GM12878 (cell line): ENCODE measurements around the gene TSPAN15. TPM values are rescaled to one million over a fixed set of nuclear protein-coding genes. Genes with fewer than 3 reads are reported as not detected.

Experiments used
- ATAC-seq: fragments of 200-7000 bp; cut with Tn5 transposase; 3 replicates; pipeline ENCODE4 v1.9.1; 2020; ENCODE audit warnings: mild to moderate bottlenecking, moderate library complexity
- BruUV-seq: library from RNA; stranded (reverse); fragments of 400-500 nt; replicated peaks from 2 replicates; lab custom pipeline; 2021; lab: Mats Ljungman, UMichigan
- CTCF ChIA-PET: fragments of 300-600 bp; sonication (Branson Sonifier 250); formaldehyde crosslinking; extraction: SDS; loops from one replicate; lab custom pipeline; 2021; ENCODE audit warnings: inconsistent platforms; lab: Yijun Ruan, JAX
- POLR2A ChIA-PET: fragments of 350-600 bp; formaldehyde crosslinking; extraction: SDS; loops from one replicate; lab custom pipeline; 2021; ENCODE audit warnings: inconsistent platforms; lab: Charles Lee
- RAD21 ChIA-PET: fragments of 300-600 bp; sonication (Branson Sonifier 250); formaldehyde crosslinking; loops from one replicate; lab custom pipeline; 2023; ENCODE audit warnings: antibody characterized with exemption; ENCODE audit not compliant: unreplicated experiment; lab: Charles Lee
- SMC1A ChIA-PET: fragments of 300-600 bp; sonication (Branson Sonifier 250); formaldehyde crosslinking; loops from one replicate; lab custom pipeline; 2023; ENCODE audit not compliant: unreplicated experiment, uncharacterized antibody; lab: Charles Lee
- DNase-seq: peaks from one replicate; pipeline ENCODE4 v3.0.0-alpha.2; 2011; ENCODE audit warnings: low read depth, low spot score
- FAIRE-seq: peaks from 3 replicates; lab custom pipeline; 2011; peaks lifted over from hg19 to GRCh38; lab: Jason Lieb, UNC
- H2AFZ ChIP-seq: 2 replicates; pipeline ENCODE4 v1.6.0; 2011; ENCODE audit warnings: low read depth, low read length, control low read depth; ENCODE audit not compliant: control insufficient read depth
- H3K27ac ChIP-seq: 2 replicates; pipeline ENCODE4 v1.5.1; 2011; ENCODE audit warnings: control low read depth; ENCODE audit not compliant: control insufficient read depth, insufficient read depth
- H3K27me3 ChIP-seq, 2 experiments: replicated peaks in 1 of 2; 2 replicates each; pipeline versions ENCODE4 v1.6.0 to v1.6.1; 2011; ENCODE audit warnings: low read length in 1 of 2; ENCODE audit not compliant: control insufficient read depth in 2 of 2, insufficient read depth in 2 of 2
- H3K36me3 ChIP-seq, 2 experiments: 2 replicates each; pipeline ENCODE4 v1.5.1; 2011; ENCODE audit warnings: low read length in 1 of 2; ENCODE audit not compliant: control insufficient read depth in 2 of 2, insufficient read depth in 2 of 2
- H3K4me1 ChIP-seq: 2 replicates; pipeline ENCODE4 v1.6.1; 2011; ENCODE audit warnings: mild to moderate bottlenecking, low read length, moderate library complexity, mixed read lengths; ENCODE audit not compliant: control insufficient read depth, insufficient read depth
- H3K4me2 ChIP-seq: 2 replicates; pipeline ENCODE4 v1.6.0; 2011; ENCODE audit warnings: control low read depth; ENCODE audit not compliant: control insufficient read depth, insufficient read depth
- H3K4me3 ChIP-seq: fragments of 200-600 bp; sonication (generic); 2 replicates; pipeline ENCODE4 v1.5.1; 2016
- H3K79me2 ChIP-seq: 2 replicates; pipeline ENCODE4 v1.6.0; 2011; ENCODE audit warnings: low read length; ENCODE audit not compliant: control insufficient read depth, insufficient read depth
- H3K9ac ChIP-seq: 2 replicates; pipeline ENCODE4 v1.8.0; 2011; ENCODE audit warnings: low read length, control low read depth, mixed read lengths; ENCODE audit not compliant: control insufficient read depth, insufficient read depth
- H3K9me3 ChIP-seq: replicated peaks from 3 replicates; pipeline ENCODE4 v1.5.1; 2011; ENCODE audit warnings: mild to moderate bottlenecking, low read length; ENCODE audit not compliant: control insufficient read depth, insufficient read depth
- H4K20me1 ChIP-seq: 2 replicates; pipeline ENCODE4 v1.6.0; 2011; ENCODE audit not compliant: control insufficient read depth, insufficient read depth
- BCL11A ChIP-seq: IDR thresholded peaks from 2 replicates; pipeline ENCODE4 v1.6.1; 2011; ENCODE audit warnings: low read depth, low read length
- CEBPB ChIP-seq, 2 experiments: fragments of 150-350 bp in 1 of 2; IDR thresholded peaks; 2 replicates each; pipeline ENCODE4 v1.6.1; 2012 to 2014; ENCODE audit warnings: low read depth in 2 of 2, low read length in 2 of 2, borderline replicate concordance in 1 of 2, inconsistent platforms in 1 of 2
- IKZF2 ChIP-seq, 2 experiments: fragments of 450-650 bp; IDR thresholded peaks; 2 replicates each; pipeline ENCODE4 v1.6.1; 2017; ENCODE audit warnings: mild to moderate bottlenecking in 2 of 2, moderate library complexity in 2 of 2
- MYB ChIP-seq: fragments of 150-350 bp; IDR thresholded peaks from 2 replicates; pipeline ENCODE4 v1.6.1; 2014; ENCODE audit warnings: mild to moderate bottlenecking, low read depth, low read length, borderline replicate concordance
- NFIC ChIP-seq: IDR thresholded peaks from 2 replicates; pipeline ENCODE4 v1.6.1; 2012; ENCODE audit warnings: low read depth, mild to moderate bottlenecking, inconsistent platforms, low read length, moderate library complexity
- NRF1 ChIP-seq: conservative IDR thresholded peaks from 2 replicates; pipeline ENCODE4 v1.6.1; 2011; ENCODE audit warnings: mild to moderate bottlenecking, low read depth, low read length, improper control_type of control experiment
- POLR2A ChIP-seq: IDR thresholded peaks from 2 replicates; pipeline ENCODE4 v1.6.1; 2011; ENCODE audit warnings: low read depth, mild to moderate bottlenecking, low read length
- POU2F2 ChIP-seq: IDR thresholded peaks from 3 replicates; pipeline ENCODE4 v1.6.1; 2011; ENCODE audit warnings: low read depth, mild to moderate bottlenecking, low read length, borderline replicate concordance
- RBBP5 ChIP-seq: fragments of 200-600 bp; sonication (generic); conservative IDR thresholded peaks from 2 replicates; pipeline ENCODE4 v1.6.1; 2016
- SIX5 ChIP-seq: IDR thresholded peaks from 2 replicates; pipeline ENCODE4 v1.6.1; 2011; ENCODE audit warnings: mild to moderate bottlenecking, low read depth, low read length, moderate library complexity; ENCODE audit not compliant: severe bottlenecking
- STAT1 ChIP-seq: fragments of 450-650 bp; conservative IDR thresholded peaks from 2 replicates; pipeline ENCODE4 v1.6.1; 2014; ENCODE audit warnings: antibody characterized with exemption, mild to moderate bottlenecking
- YY1 ChIP-seq: IDR thresholded peaks from 2 replicates; pipeline ENCODE4 v1.6.1; 2011; ENCODE audit warnings: low read depth, mild to moderate bottlenecking, low read length
- ZNF384 ChIP-seq: IDR thresholded peaks from 2 replicates; pipeline ENCODE4 v1.6.1; 2012; ENCODE audit warnings: low read depth, mild to moderate bottlenecking, low read length, improper control_type of control experiment, borderline replicate concordance
- ZNF622 ChIP-seq: fragments of 450-650 bp; IDR thresholded peaks from 2 replicates; pipeline ENCODE4 v1.6.1; 2017; ENCODE audit warnings: mild to moderate bottlenecking, inconsistent platforms
- WGBS: methylation state at CpG from one replicate; pipeline ENCODE4 v1.1.6; 2016; ENCODE audit warnings: low lambda C conversion rate; ENCODE audit not compliant: insufficient replicate concordance, insufficient coverage; ENCODE audit errors: missing lambda C conversion rate; 5-methylcytosine and 5-hydroxymethylcytosine counted together
- in situ Hi-C: fragments of 300-500 bp; cut with MboI; formaldehyde crosslinking; loops from 9 replicates; pipeline ENCODE4 v1.14.3; 2018; ENCODE audit warnings: mixed read lengths
- intact Hi-C: fragments of 100-400 bp; cut with micrococcal nuclease; formaldehyde crosslinking; loops from one replicate; pipeline ENCODE4 v1.14.2; 2022; ENCODE audit not compliant: unreplicated experiment
- polyA plus RNA-seq, 11 experiments: library from polyadenylated mRNA; depleted of rRNA in 4 of 11; unstranded in 6 of 11; stranded (reverse) in 5 of 11; fragments of >200 nt; fragmentation: Nextera tagmentation in 4 of 11; fragmentation: Illumina TruSeq in 1 of 11; extraction: Ambion mirVana in 4 of 11; extraction: Trizol in 1 of 11; gene quantifications; 1 replicate in 1 of 11; 2 replicates in 10 of 11; pipeline versions ENCODE4 v1.2.1 to v1.2.3, GENCODE V29; 2011 to 2016; ENCODE audit warnings: inconsistent platforms in 2 of 11, missing spikeins in 2 of 11, low read depth in 1 of 11
- total RNA-seq, 4 experiments: library from RNA; depleted of rRNA in 3 of 4; stranded (reverse); fragments of >200 nt in 3 of 4; fragmentation: Illumina TruSeq in 1 of 4; extraction: Trizol in 1 of 4; gene quantifications; 2 replicates each; pipeline versions ENCODE4 v1.2.1 to v1.2.3, GENCODE V29; 2013 to 2021

The TSPAN15 gene
- total and polyA plus RNA-seq, 10 of the 15 experiments (the other 5 are each of a cell fraction or from before 2014, with no cell fraction given): 1.3 to 8.5 (median 2.4) TPM; not detected in 2

DNA sequence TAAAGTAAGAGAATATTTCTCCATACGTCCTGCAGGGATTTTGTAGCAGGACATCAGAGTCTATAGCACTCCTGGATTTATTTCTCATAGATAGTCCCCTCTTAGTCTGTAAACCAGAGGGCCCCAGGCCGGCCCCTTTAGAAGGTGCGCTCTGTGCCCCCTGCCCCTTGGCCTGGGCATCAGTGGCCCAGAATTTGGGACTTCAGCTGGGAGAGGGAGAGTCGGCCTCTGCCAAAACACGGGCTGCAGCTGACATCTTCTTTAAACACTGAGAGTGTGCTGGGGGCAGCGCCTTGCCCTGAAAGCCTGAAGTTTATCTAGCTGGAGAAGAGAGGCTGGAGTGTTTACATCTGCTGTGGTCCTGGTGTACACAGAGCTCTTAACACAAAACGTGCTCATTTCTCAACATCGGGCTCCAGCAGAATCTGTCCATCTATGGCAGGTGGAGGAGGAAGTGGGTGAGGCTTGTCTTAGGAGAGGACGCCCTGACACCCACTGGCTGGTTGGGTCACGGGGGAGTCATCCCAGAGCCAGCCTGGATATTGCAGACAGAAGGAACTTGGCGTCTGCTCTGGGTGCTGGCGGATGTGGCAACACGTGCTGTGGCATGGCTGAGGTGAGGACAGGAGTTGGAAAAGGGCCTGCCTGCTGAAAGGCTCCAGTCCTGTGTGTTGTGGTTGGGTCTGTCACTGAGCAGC is 29.5 kb upstream of the TSPAN15 start:
- Histone ChIP-seq H3K27me3 (no peaks in the 10 kb centered on the region; a peak in 2 of 4 replicates), H3K9ac (no peak overlapping the region), H3K4me3 (no peak overlapping the region), H3K27ac (no peak overlapping the region), H3K36me3 (no peaks in the 10 kb centered on the region), H3K4me1 (peaks cover 6% of the 10 kb centered on the region; the same call in 1 of the 2 replicates), H3K4me2 (no peak overlapping the region), H2AFZ (no peak overlapping the region), H3K9me3 (no peaks in the 10 kb centered on the region), H4K20me1 (no peaks in the 10 kb centered on the region), H3K79me2 (no peaks in the 10 kb centered on the region)
- BruUV-seq: no TSS peak
- DNase-seq: no peak
- ChIA-PET SMC1A (interaction anchor here (0.5 kb wide), 1 partner anchor 83 kb away, joined by 4 read pairs; no protein-coding TSS in a partner anchor), RAD21 (no interaction called here), CTCF (interaction anchor here (0.7 to 2.8 kb wide), 3 partner anchors 29 to 94 kb away, joined by 3 to 15 read pairs (median 3); no protein-coding TSS in a partner anchor), POLR2A (no interaction called here)
- intact Hi-C loops (no loop called here), in situ Hi-C loops (no loop called here)
- FAIRE-seq: no peak
- TF ChIP-seq POLR2A (no peak), NFIC (no peak), ZNF622 (no peak)
- no peak for ATAC-seq
- 43% methylated on average over 13 of the region's 13 CpGs for WGBS

- intact Hi-C loops: no loop called here
- RAD21 ChIA-PET: interaction anchor here (1.2 kb wide), 1 partner anchor 14 kb away, joined by 3 read pairs; no protein-coding TSS in a partner anchor
- H3K4me2 ChIP-seq: no peak overlapping the region
- no peak overlapping the region for H3K9ac ChIP-seq
- H4K20me1 ChIP-seq: no peaks in the 10 kb centered on the region
- SMC1A ChIA-PET: interaction anchor here (0.5 to 3.1 kb wide), 2 partner anchors 82 to 84 kb away, joined by 4 to 17 read pairs; no protein-coding TSS in a partner anchor
- no peak overlapping the region for H3K27ac ChIP-seq
- ATAC-seq (no peak), DNase-seq (no peak), FAIRE-seq (no peak)
- BruUV-seq: no TSS peak
- POLR2A ChIA-PET: no interaction called here
- H3K9me3 ChIP-seq: no peaks in the 10 kb centered on the region
- H3K79me2 ChIP-seq: no peaks in the 10 kb centered on the region
- CTCF ChIA-PET: interaction anchor here (1.8 to 2.8 kb wide), 3 partner anchors 12 to 85 kb away, joined by 7 to 15 read pairs (median 11); no protein-coding TSS in a partner anchor
- H3K4me1 ChIP-seq: peaks cover 6% of the 10 kb centered on the region; the same call in 1 of the 2 replicates
- no peak overlapping the region for H3K4me3 ChIP-seq
- no peaks in the 10 kb centered on the region for H3K36me3 ChIP-seq
- 22% methylated on average over 4 of the region's 4 CpGs for WGBS
- no peak overlapping the region for H2AFZ ChIP-seq
- in situ Hi-C loops: no loop called here
- H3K27me3 ChIP-seq: no peaks in the 10 kb centered on the region; a peak in 1 of 4 replicates
- TF ChIP-seq YY1 (no peak), BCL11A (no peak), CEBPB (IDR thresholded peaks at IDR 0.05; ENCODE audit: borderline replicate concordance in 1 of 2, low read depth in 2 of 2, low read length in 2 of 2) (no peak), RBBP5 (no peak), STAT1 (no peak), MYB (no peak), ZNF384 (no peak), NRF1 (no peak), POU2F2 (no peak), SIX5 (no peak), IKZF2 (IDR thresholded peaks at IDR 0.05) (no peak)
These were observed 28.6 kb upstream of the TSPAN15 start for GRCh38 chr10:69422676-69423075.
